Tibial nerve (tissue), 4 donors: ENCODE data around the gene CCDC174. TPM values are rescaled to one million over a fixed set of nuclear protein-coding genes. Genes with fewer than 3 reads are reported as not detected.
"Not testable (repeated sequence)": the region's sequence is repeated elsewhere in the genome, so short reads cannot be mapped to it uniquely, and the experiment has no call there.

Experiments
- DNase-seq, 2 donors: peaks; one replicate each; pipeline ENCODE4 v3.0.0-alpha.2; 2019; ENCODE audit warnings: low spot score in 2 of 2
- H3K27ac ChIP-seq, 4 donors: fragments of 200-600 bp; sonication (generic) in 3 of 4; one replicate each; pipeline ENCODE4 v1.5.1; 2017 to 2019; ENCODE audit warnings: mild to moderate bottlenecking in 1 of 4
- H3K27me3 ChIP-seq, 2 donors: fragments of 200-600 bp; sonication (generic) in 1 of 2; one replicate each; pipeline versions ENCODE4 v1.5.1 to v1.6.0; 2017 to 2019
- H3K36me3 ChIP-seq, 3 donors: fragments of 200-600 bp; sonication (generic); one replicate each; pipeline ENCODE4 v1.5.1; 2018 to 2019
- H3K4me1 ChIP-seq, 4 donors: fragments of 200-600 bp; sonication (generic) in 3 of 4; one replicate each; pipeline ENCODE4 v1.5.1; 2017 to 2019
- H3K4me3 ChIP-seq, 4 donors: fragments of 200-600 bp; sonication (generic) in 3 of 4; one replicate each; pipeline ENCODE4 v1.5.1; 2017 to 2019; ENCODE audit warnings: mild to moderate bottlenecking in 1 of 4, moderate library complexity in 1 of 4
- H3K9me3 ChIP-seq, 4 donors: fragments of 200-600 bp; sonication (generic) in 3 of 4; one replicate each; pipeline ENCODE4 v1.5.1; 2017 to 2019
- EP300 ChIP-seq, 2 donors: sonication (generic); formaldehyde crosslinking; IDR thresholded peaks; one replicate each; pipeline ENCODE4 v1.6.1; 2017; ENCODE audit warnings: antibody characterized with exemption in 2 of 2, mild to moderate bottlenecking in 1 of 2
- POLR2A ChIP-seq, 2 donors: fragments of 450-650 bp; IDR thresholded peaks; one replicate each; pipeline ENCODE4 v1.6.1; 2017; ENCODE audit warnings: antibody characterized with exemption in 2 of 2, mild to moderate bottlenecking in 2 of 2, moderate library complexity in 2 of 2
- WGBS, 2 donors: methylation state at CpG; one replicate each; pipeline ENCODE4 v1.1.5; 2018; 5-methylcytosine and 5-hydroxymethylcytosine counted together
- total RNA-seq, 4 donors: library from RNA; depleted of rRNA; stranded (reverse); fragments of >200 nt; gene quantifications; one replicate each; pipeline ENCODE4 v1.1.0, GENCODE V29; 2016
- TF ChIP-seq, protein P1 (sequence below), 5 experiments: fragments of 200-600 bp in 3 of 5; fragments of 450-650 bp in 2 of 5; sonication (generic) in 3 of 5; IDR thresholded peaks; one replicate each; pipeline ENCODE4 v1.5.1; 2016 to 2019; ENCODE audit warnings: antibody characterized with exemption in 5 of 5, mild to moderate bottlenecking in 3 of 5, moderate library complexity in 2 of 5

The CCDC174 gene
- total RNA-seq, 4 donors from 2014 or later = 13.5 to 34.3 (median 27.1) TPM

DNA sequence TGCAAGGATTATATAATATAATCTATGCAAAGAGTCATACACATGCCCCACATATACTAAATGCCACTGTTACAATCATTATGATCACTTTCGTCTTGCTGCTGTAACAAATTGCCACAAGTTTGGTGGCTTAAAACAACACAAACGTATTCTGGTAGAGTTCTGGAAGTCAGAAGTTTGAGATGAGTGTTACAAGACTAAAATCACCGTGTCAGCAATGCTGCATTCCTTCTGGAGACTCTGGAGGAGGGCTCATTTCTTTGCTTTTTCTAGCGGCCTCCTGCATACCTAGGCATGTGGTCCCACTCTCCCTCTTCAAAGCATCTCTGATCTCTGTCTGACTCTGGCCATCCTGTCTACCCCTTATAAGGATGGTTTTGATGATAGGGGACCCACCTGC is 1.4 kb upstream of the CCDC174 start:
- H3K27ac ChIP-seq = no peak overlapping the region
- 88 to 95% methylated on average over 4 of the region's 4 CpGs for WGBS, 2 donors
- H3K36me3 ChIP-seq = peaks cover 0 to 10% (median 0%) of the 10 kb centered on the region in 3 donors
- H3K4me1 ChIP-seq = peaks cover 0 to 36% (median 19%) of the 10 kb centered on the region in 4 donors
- no peak for DNase-seq
- H3K9me3 ChIP-seq = no peaks in the 10 kb centered on the region
- no peaks in the 10 kb centered on the region for H3K27me3 ChIP-seq
- H3K4me3 ChIP-seq = no peak overlapping the region
- TF ChIP-seq, protein P1, sequence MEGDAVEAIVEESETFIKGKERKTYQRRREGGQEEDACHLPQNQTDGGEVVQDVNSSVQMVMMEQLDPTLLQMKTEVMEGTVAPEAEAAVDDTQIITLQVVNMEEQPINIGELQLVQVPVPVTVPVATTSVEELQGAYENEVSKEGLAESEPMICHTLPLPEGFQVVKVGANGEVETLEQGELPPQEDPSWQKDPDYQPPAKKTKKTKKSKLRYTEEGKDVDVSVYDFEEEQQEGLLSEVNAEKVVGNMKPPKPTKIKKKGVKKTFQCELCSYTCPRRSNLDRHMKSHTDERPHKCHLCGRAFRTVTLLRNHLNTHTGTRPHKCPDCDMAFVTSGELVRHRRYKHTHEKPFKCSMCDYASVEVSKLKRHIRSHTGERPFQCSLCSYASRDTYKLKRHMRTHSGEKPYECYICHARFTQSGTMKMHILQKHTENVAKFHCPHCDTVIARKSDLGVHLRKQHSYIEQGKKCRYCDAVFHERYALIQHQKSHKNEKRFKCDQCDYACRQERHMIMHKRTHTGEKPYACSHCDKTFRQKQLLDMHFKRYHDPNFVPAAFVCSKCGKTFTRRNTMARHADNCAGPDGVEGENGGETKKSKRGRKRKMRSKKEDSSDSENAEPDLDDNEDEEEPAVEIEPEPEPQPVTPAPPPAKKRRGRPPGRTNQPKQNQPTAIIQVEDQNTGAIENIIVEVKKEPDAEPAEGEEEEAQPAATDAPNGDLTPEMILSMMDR (IDR thresholded peaks at IDR 0.05) = no peak
- no peak for TF ChIP-seq EP300 (IDR thresholded peaks at IDR 0.05)
- TF ChIP-seq POLR2A (IDR thresholded peaks at IDR 0.05) = no peak

DNA sequence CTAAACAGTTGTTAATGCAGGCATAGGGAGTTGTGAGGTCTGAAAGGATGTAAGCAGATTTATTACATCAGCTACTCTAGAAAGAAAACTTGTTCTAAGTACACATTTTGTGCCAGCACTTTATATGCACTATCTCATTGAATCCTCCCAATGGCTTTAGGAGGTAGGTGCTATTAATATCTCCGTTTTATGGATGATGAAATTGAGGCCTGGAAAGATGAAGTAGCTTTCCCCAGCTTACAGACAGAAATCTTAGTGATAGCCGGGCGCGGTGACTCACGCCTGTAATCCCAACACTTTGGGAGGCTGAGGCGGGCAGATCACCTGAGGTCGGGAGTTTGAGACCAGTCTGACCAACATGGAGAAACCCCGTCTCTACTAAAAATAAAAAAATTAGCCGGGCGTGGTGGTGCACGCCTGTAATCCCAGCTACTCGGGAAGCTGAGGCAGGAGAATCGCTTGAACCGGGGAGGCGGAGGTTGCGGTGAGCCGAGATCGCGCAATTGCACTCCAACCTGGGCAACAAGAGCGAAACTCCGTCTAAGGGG is 872 bp downstream of the CCDC174 start:
- 84 to 85% methylated on average over 21 of the region's 21 CpGs for WGBS, 2 donors

DNA sequence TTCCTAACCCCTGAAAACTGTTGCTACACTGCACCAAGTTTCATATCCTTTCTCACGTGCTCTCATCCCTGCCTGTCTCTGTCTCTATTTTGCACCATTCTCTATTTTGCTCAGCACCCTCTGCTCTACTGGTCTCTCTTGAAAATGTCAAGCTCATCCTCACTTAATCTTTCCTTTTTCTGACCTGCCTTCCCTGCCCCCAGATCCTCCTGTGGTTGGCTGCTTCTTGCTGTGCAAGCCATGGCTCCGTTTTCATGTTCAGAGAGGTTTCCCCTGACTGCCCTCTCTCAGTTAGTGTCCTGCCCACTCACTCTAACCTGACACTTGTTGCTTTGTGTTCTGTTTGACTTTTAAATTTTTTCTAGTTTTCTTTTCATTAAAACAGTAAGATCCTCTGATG is 6.0 kb downstream of the CCDC174 start:
- Histone ChIP-seq H3K36me3 (peaks cover 3 to 83% (median 43%) of the 10 kb centered on the region in 3 donors), H3K4me1 (peaks cover 0 to 25% (median 16%) of the 10 kb centered on the region in 4 donors), H3K27ac (no peak overlapping the region), H3K9me3 (no peaks in the 10 kb centered on the region), H3K27me3 (no peaks in the 10 kb centered on the region), H3K4me3 (no peak overlapping the region)
- DNase-seq = no peak
- TF ChIP-seq EP300 (IDR thresholded peaks at IDR 0.05) (no peak), POLR2A (IDR thresholded peaks at IDR 0.05) (no peak)
- TF ChIP-seq, protein P1 (IDR thresholded peaks at IDR 0.05) = no peak
- 72 to 80% methylated on average over 2 of the region's 2 CpGs for WGBS, 2 donors

More for the DNA sequence above, 872 bp downstream of the CCDC174 start:
- not testable (repeated sequence) for DNase-seq, H3K9me3 ChIP-seq, H3K27me3 ChIP-seq
- peaks cover 0 to 40% (median 19%) of the 10 kb centered on the region in 4 donors for H3K4me1 ChIP-seq
- H3K27ac ChIP-seq = peak overlapping the region; percentile 87 to 94 (median 92)
- H3K4me3 ChIP-seq = peak overlapping the region; percentile 69 to 80 (median 76)
- H3K36me3 ChIP-seq = peaks cover 0 to 32% (median 7%) of the 10 kb centered on the region in 3 donors

DNA sequence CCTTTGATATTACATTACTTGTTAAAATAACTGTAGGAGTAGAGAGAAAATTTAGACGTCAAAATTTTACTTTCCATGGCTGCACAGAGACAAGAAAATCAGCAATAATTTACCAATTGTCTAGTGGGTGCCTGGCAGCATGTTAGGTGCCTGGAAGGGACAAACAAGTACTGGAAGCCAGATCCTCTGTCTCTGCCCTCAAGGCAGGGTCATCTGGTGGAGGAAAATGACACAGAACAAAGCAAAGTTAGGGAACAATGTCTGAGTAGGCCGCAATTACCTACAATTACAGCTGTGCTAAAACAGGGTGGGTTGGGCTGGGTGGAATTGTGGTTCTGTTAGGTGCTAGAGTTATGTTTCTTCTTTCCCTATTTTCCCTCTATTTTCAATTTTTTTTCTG is 7.4 kb downstream of the CCDC174 start:
- Histone ChIP-seq H3K36me3 (peaks cover 3 to 97% (median 52%) of the 10 kb centered on the region in 3 donors), H3K27me3 (no peaks in the 10 kb centered on the region), H3K27ac (no peak overlapping the region), H3K9me3 (no peaks in the 10 kb centered on the region), H3K4me3 (no peak overlapping the region), H3K4me1 (peaks cover 0 to 11% (median 2%) of the 10 kb centered on the region in 4 donors)
- 81 to 87% methylated on average over 2 of the region's 2 CpGs for WGBS, 2 donors
- TF ChIP-seq, protein P1 (IDR thresholded peaks at IDR 0.05) = no peak
- no peak for TF ChIP-seq EP300 (IDR thresholded peaks at IDR 0.05)
- TF ChIP-seq POLR2A (IDR thresholded peaks at IDR 0.05) = no peak
- no peak for DNase-seq

DNA sequence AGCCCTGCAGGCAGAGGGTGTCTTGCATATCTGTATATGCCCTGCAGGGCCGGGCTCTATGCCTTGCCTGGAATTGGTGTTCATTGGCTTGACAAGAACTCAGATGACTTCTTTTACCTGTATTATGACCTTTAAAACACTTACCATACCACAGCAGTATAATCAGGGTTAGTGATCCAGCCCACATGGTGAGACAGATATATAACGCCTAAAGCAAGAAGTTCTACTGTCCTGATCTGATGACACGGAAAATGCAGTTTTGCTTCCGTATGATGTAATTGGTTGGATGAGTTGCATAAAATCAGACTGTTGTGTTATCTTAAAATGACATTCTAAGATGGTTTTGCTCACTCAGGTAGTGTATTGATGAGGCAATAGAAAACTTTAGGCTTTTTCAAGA is 9.4 kb downstream of the CCDC174 start:
- 76 to 93% methylated on average over 4 of the region's 4 CpGs for WGBS, 2 donors
- Histone ChIP-seq H3K9me3 (no peaks in the 10 kb centered on the region), H3K27me3 (no peaks in the 10 kb centered on the region), H3K27ac (no peak overlapping the region), H3K36me3 (peaks cover 6 to 100% (median 59%) of the 10 kb centered on the region in 3 donors), H3K4me3 (no peak overlapping the region), H3K4me1 (peaks cover 0 to 4% (median 0%) of the 10 kb centered on the region in 4 donors)
- TF ChIP-seq, protein P1 (IDR thresholded peaks at IDR 0.05) = no peak
- TF ChIP-seq POLR2A (IDR thresholded peaks at IDR 0.05) = no peak
- no peak for TF ChIP-seq EP300 (IDR thresholded peaks at IDR 0.05)
- no peak for DNase-seq
